A673 (cell line): ENCODE measurements around the gene IDH1.

Experiments used
- CTCF ChIP-seq: fragments of 300-800, 200-600 bp; sonication (generic); conservative IDR thresholded peaks from 2 replicates; pipeline ENCODE4 v1.5.1; 2017; ENCODE audit warnings: low read depth, mild to moderate bottlenecking, antibody characterized with exemption, low read length, moderate library complexity, mixed read lengths
- EZH2 ChIP-seq: fragments of 200-600 bp; sonication (generic); IDR thresholded peaks from 2 replicates; pipeline ENCODE4 v1.6.1; 2017; ENCODE audit warnings: borderline replicate concordance, low read depth, mild to moderate bottlenecking, mixed read lengths, antibody characterized with exemption, low read length; ENCODE audit not compliant: poor library complexity, severe bottlenecking

DNA sequence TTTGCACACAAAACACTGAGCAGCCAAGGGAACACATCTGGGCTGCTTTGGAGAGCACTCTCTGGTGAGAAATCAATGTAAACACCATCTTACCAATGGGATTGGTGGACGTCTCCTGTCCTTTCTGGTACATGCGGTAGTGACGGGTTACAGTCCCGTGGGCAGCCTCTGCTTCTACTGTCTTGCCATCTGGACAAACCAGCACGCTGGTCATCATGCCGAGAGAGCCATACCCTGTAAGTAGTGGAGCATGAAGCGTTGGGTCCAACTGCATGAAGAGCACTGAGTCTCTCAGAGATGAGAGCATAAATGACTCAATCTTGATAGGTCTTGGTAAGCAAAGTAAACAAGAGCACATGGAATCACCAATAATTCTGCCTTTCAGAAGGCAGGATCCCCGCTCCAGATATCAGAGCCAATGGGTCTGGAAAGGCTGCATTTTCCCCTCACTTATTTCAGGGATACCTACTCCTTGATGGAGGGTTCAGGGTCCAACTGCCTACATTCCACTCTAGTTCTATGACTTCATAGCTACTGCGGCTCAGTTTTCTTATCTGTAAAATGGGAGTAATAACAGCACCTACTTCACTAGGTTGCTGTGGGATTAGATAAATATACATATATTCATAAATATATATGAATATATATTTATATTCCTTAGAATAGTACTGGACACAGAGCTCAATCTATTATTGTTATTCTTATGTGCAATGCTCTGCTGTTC is 14.9 kb downstream of the IDH1 start:
- TF ChIP-seq CTCF: no peak
- no peak for TF ChIP-seq EZH2
